ENCODE data around the gene ADAMTS3. TPM values are rescaled to one million over a fixed set of nuclear protein-coding genes. Genes with fewer than 3 reads are reported as not detected.

ADAMTS3 gene
- polyA plus RNA-seq, 2 of the 4 experiments (the other 2 are of a cell fraction) = 0.03 TPM; not detected in 1

DNA sequence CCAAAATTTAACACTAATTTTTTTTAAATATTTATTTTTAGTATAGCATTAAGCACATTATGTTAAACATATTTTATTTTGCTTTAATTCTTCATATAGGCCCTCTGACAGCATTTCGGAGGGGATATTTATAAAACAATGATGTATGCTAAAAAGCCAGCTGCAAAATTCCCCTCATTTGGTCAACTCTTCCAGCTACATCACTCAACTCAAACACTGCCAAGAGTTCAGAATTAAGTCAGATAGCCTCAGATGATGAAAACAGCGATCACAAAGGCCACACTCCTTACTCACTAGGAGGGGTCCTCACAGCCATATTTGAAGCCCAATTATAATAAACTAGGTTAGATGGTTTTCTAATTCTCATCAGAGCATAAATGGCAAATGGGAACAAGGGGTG is 146.6 kb downstream of the ADAMTS3 start:
- Histone ChIP-seq H3K9me3 (no peaks in the 10 kb centered on the region), H3K4me1 (no peaks in the 10 kb centered on the region), H3K4me2 (no peak overlapping the region), H3K27ac (no peak overlapping the region), H3K4me3 (no peak overlapping the region)
- 49% methylated on average over 2 of the region's 2 CpGs for WGBS (ENCODE audit: missing lambda C conversion rate)
- no peak for TF ChIP-seq FOSB (CRISPR knock-in tag; IDR thresholded peaks at IDR 0.05)
- TF ChIP-seq JUNB (IDR thresholded peaks at IDR 0.05) = no peak
- TF ChIP-seq ZNF302 (CRISPR knock-in tag; IDR thresholded peaks at IDR 0.05) = no peak
- no peak for TF ChIP-seq ZSCAN20 (CRISPR knock-in tag; IDR thresholded peaks at IDR 0.05)
- no peak for TF ChIP-seq TFCP2L1 (CRISPR knock-in tag; IDR thresholded peaks at IDR 0.05)
- no peak for TF ChIP-seq RARB (CRISPR knock-in tag; IDR thresholded peaks at IDR 0.05)
- TF ChIP-seq FOXS1 (CRISPR knock-in tag; IDR thresholded peaks at IDR 0.05) = no peak
- no peak for TF ChIP-seq FOSL2 (IDR thresholded peaks at IDR 0.05)
- TF ChIP-seq FOSL2 (CRISPR knock-in tag; IDR thresholded peaks at IDR 0.05) = no peak
- TF ChIP-seq, protein P1, sequence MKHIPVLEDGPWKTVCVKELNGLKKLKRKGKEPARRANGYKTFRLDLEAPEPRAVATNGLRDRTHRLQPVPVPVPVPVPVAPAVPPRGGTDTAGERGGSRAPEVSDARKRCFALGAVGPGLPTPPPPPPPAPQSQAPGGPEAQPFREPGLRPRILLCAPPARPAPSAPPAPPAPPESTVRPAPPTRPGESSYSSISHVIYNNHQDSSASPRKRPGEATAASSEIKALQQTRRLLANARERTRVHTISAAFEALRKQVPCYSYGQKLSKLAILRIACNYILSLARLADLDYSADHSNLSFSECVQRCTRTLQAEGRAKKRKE (CRISPR knock-in tag; IDR thresholded peaks at IDR 0.05; ENCODE audit: low read depth) = no peak
- no peak for TF ChIP-seq RNF2 (IDR thresholded peaks at IDR 0.05; ENCODE audit: borderline replicate concordance, low read depth)
- TF ChIP-seq POLR2A (IDR thresholded peaks at IDR 0.05; ENCODE audit: low read length) = no peak
- TF ChIP-seq EP300 (IDR thresholded peaks at IDR 0.05) = no peak
- TF ChIP-seq POLR2AphosphoS2 (conservative IDR thresholded peaks at IDR 0.05; ENCODE audit: low read length) = no peak
- TF ChIP-seq CHD4 (IDR thresholded peaks at IDR 0.05; ENCODE audit: borderline replicate concordance) = no peak
- TF ChIP-seq CEBPB (IDR thresholded peaks at IDR 0.05) = no peak
- no peak for TF ChIP-seq HOXB13 (CRISPR knock-in tag; IDR thresholded peaks at IDR 0.05; ENCODE audit: low read depth)
- TF ChIP-seq EHMT2 (IDR thresholded peaks at IDR 0.05; ENCODE audit: low read depth) = no peak
- TF ChIP-seq, protein P2, sequence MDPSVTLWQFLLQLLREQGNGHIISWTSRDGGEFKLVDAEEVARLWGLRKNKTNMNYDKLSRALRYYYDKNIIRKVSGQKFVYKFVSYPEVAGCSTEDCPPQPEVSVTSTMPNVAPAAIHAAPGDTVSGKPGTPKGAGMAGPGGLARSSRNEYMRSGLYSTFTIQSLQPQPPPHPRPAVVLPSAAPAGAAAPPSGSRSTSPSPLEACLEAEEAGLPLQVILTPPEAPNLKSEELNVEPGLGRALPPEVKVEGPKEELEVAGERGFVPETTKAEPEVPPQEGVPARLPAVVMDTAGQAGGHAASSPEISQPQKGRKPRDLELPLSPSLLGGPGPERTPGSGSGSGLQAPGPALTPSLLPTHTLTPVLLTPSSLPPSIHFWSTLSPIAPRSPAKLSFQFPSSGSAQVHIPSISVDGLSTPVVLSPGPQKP (IDR thresholded peaks at IDR 0.05; ENCODE audit: low read depth, low read length) = no peak
- FAIRE-seq (no peak), DNase-seq (ENCODE audit: low read depth in 1 of 2, low spot score in 1 of 2) (no peak), ATAC-seq (no peak)
- POLR2A ChIA-PET = no interaction called here
- CTCF ChIA-PET = no interaction called here

DNA sequence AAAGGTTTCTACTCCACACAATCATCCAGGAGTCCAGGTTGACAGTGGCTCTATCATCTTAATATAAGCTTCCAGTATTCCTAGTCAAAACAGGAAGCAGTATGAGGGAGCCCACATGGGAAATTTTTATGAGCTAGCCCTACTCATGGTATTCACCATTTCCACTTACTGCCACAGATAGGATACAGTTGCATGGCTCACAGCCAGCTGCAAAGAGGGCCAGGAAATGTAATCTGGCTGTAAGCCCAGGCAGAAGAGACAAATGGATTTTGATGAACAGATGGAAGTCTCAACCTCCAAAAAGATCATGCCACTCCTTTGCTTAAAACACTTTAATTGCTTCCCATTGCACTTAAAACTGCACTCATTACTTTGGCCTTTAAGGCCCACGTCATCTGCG is 150.6 kb downstream of the ADAMTS3 start:
- Histone ChIP-seq H3K4me2 (no peak overlapping the region), H3K4me1 (no peaks in the 10 kb centered on the region), H3K27ac (no peak overlapping the region), H3K9me3 (no peaks in the 10 kb centered on the region), H3K4me3 (no peak overlapping the region)
- DNase-seq (ENCODE audit: low read depth in 1 of 2, low spot score in 1 of 2) (no peak), ATAC-seq (no peak), FAIRE-seq (no peak)
- ChIA-PET POLR2A (no interaction called here), CTCF (no interaction called here)
- 76% methylated on average over 2 of the region's 2 CpGs for WGBS (ENCODE audit: missing lambda C conversion rate)
- no peak for TF ChIP-seq HOXB5 (CRISPR knock-in tag; IDR thresholded peaks at IDR 0.05)
- TF ChIP-seq ZFP36 (IDR thresholded peaks at IDR 0.05; ENCODE audit: borderline replicate concordance, partially characterized antibody) = no peak
- TF ChIP-seq CBX8 (IDR thresholded peaks at IDR 0.05) = no peak
- TF ChIP-seq, protein P3, sequence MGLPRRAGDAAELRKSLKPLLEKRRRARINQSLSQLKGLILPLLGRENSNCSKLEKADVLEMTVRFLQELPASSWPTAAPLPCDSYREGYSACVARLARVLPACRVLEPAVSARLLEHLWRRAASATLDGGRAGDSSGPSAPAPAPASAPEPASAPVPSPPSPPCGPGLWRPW (IDR thresholded peaks at IDR 0.05) = no peak
- no peak for TF ChIP-seq CHD2 (IDR thresholded peaks at IDR 0.05; ENCODE audit: low read length, partially characterized antibody)
- TF ChIP-seq ZSCAN20 (CRISPR knock-in tag; IDR thresholded peaks at IDR 0.05) = no peak
- TF ChIP-seq, protein P4, sequence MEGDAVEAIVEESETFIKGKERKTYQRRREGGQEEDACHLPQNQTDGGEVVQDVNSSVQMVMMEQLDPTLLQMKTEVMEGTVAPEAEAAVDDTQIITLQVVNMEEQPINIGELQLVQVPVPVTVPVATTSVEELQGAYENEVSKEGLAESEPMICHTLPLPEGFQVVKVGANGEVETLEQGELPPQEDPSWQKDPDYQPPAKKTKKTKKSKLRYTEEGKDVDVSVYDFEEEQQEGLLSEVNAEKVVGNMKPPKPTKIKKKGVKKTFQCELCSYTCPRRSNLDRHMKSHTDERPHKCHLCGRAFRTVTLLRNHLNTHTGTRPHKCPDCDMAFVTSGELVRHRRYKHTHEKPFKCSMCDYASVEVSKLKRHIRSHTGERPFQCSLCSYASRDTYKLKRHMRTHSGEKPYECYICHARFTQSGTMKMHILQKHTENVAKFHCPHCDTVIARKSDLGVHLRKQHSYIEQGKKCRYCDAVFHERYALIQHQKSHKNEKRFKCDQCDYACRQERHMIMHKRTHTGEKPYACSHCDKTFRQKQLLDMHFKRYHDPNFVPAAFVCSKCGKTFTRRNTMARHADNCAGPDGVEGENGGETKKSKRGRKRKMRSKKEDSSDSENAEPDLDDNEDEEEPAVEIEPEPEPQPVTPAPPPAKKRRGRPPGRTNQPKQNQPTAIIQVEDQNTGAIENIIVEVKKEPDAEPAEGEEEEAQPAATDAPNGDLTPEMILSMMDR (IDR thresholded peaks at IDR 0.05) = no peak
- no peak for TF ChIP-seq RNF2 (IDR thresholded peaks at IDR 0.05; ENCODE audit: borderline replicate concordance, low read depth)
- TF ChIP-seq BHLHE40 (IDR thresholded peaks at IDR 0.05; ENCODE audit: low read depth, low read length) = no peak
- no peak for TF ChIP-seq FOSL2 (IDR thresholded peaks at IDR 0.05)
- no peak for TF ChIP-seq FOSL2 (CRISPR knock-in tag; IDR thresholded peaks at IDR 0.05)
- TF ChIP-seq TP53 (CRISPR knock-in tag; IDR thresholded peaks at IDR 0.05) = no peak
- TF ChIP-seq, protein P1 (CRISPR knock-in tag; IDR thresholded peaks at IDR 0.05; ENCODE audit: low read depth) = no peak
- TF ChIP-seq, protein P2 (IDR thresholded peaks at IDR 0.05; ENCODE audit: low read depth, low read length) = no peak
- TF ChIP-seq, protein P5, sequence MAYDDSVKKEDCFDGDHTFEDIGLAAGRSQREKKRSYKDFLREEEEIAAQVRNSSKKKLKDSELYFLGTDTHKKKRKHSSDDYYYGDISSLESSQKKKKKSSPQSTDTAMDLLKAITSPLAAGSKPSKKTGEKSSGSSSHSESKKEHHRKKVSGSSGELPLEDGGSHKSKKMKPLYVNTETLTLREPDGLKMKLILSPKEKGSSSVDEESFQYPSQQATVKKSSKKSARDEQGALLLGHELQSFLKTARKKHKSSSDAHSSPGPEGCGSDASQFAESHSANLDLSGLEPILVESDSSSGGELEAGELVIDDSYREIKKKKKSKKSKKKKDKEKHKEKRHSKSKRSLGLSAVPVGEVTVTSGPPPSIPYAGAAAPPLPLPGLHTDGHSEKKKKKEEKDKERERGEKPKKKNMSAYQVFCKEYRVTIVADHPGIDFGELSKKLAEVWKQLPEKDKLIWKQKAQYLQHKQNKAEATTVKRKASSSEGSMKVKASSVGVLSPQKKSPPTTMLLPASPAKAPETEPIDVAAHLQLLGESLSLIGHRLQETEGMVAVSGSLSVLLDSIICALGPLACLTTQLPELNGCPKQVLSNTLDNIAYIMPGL (CRISPR knock-in tag; IDR thresholded peaks at IDR 0.05; ENCODE audit: borderline replicate concordance) = no peak
- TF ChIP-seq SMC3 (IDR thresholded peaks at IDR 0.05) = no peak
- TF ChIP-seq TFCP2L1 (CRISPR knock-in tag; IDR thresholded peaks at IDR 0.05) = no peak
- no peak for TF ChIP-seq SREBF2 (IDR thresholded peaks at IDR 0.05)
